SU-DHL-6 (cell line): ENCODE data around the gene SBNO2.

Source experiments
- H2AFZ ChIP-seq: fragments of 200-600 bp; sonication (generic); 2 replicates; pipeline ENCODE4 v1.6.1; 2014; ENCODE audit warnings: low read depth, mild to moderate bottlenecking, moderate library complexity, mixed read lengths, antibody characterized with exemption, low read length; ENCODE audit not compliant: severe bottlenecking
- H3F3A ChIP-seq: fragments of 200-600 bp; shearing (Covaris generic); 2 replicates; pipeline ENCODE4 v1.6.0; 2016; ENCODE audit warnings: antibody characterized with exemption, mild to moderate bottlenecking; ENCODE audit not compliant: insufficient read depth
- H3K27ac ChIP-seq: fragments of 200-600 bp; sonication (generic); 2 replicates; pipeline ENCODE4 v1.5.1; 2016; ENCODE audit warnings: low read depth, mild to moderate bottlenecking, low read length, moderate library complexity, mixed read lengths
- H3K27me3 ChIP-seq: fragments of 200-600 bp; sonication (generic), shearing (Covaris generic); 2 replicates; pipeline ENCODE4 v1.6.0; 2014; ENCODE audit warnings: mild to moderate bottlenecking, low read length
- H3K36me3 ChIP-seq: fragments of 200-600 bp; sonication (generic); 2 replicates; pipeline ENCODE4 v1.6.1; 2014; ENCODE audit warnings: mild to moderate bottlenecking, low read length, mixed read lengths
- H3K4me2 ChIP-seq: fragments of 300-600, 200-600 bp; shearing (Covaris generic), sonication (generic); 2 replicates; pipeline ENCODE4 v1.6.0; 2014; ENCODE audit warnings: low read length, low read depth, mild to moderate bottlenecking; ENCODE audit not compliant: poor library complexity, severe bottlenecking
- H3K4me3 ChIP-seq: fragments of 200-600 bp; sonication (generic); 2 replicates; pipeline ENCODE4 v1.5.1; 2014; ENCODE audit warnings: antibody characterized with exemption, low read length, mild to moderate bottlenecking, mixed read lengths; ENCODE audit not compliant: insufficient read depth, poor library complexity, severe bottlenecking
- H3K79me2 ChIP-seq: fragments of 200-600 bp; sonication (generic); 2 replicates; pipeline ENCODE4 v1.6.1; 2014; ENCODE audit warnings: mild to moderate bottlenecking, low read length, moderate library complexity; ENCODE audit not compliant: insufficient read depth
- H3K9ac ChIP-seq: fragments of 200-600 bp; sonication (generic); 2 replicates; pipeline ENCODE4 v1.7.0; 2014; ENCODE audit warnings: mild to moderate bottlenecking, low read length
- H3K9me2 ChIP-seq: fragments of 200-600 bp; sonication (generic); replicated peaks from 2 replicates; pipeline ENCODE4 v1.6.1; 2014; ENCODE audit warnings: low read length; ENCODE audit not compliant: insufficient read depth
- H3K9me3 ChIP-seq: fragments of 200-600 bp; sonication (generic); 2 replicates; pipeline ENCODE4 v1.6.1; 2014; ENCODE audit warnings: low read length, mixed read lengths; ENCODE audit not compliant: insufficient read depth
- H4K20me1 ChIP-seq: fragments of 200-600 bp; sonication (generic); 2 replicates; pipeline ENCODE4 v1.6.1; 2014; ENCODE audit warnings: low read depth, mild to moderate bottlenecking, antibody characterized with exemption, low read length, moderate library complexity, mixed read lengths
- EZH2phosphoT487 ChIP-seq: fragments of 200-600 bp; sonication (generic), shearing (Covaris generic); conservative IDR thresholded peaks from 2 replicates; pipeline ENCODE4 v1.6.1; 2018; ENCODE audit warnings: mild to moderate bottlenecking, antibody characterized with exemption, low read length, moderate library complexity, mixed read lengths
- TF ChIP-seq, protein P1 (sequence below): fragments of 200-600 bp; sonication (generic); IDR thresholded peaks from one replicate; pipeline ENCODE4 v1.5.1; 2017; ENCODE audit warnings: antibody characterized with exemption, mild to moderate bottlenecking, low read length, moderate library complexity; ENCODE audit not compliant: insufficient read depth, poor library complexity, severe bottlenecking

The SBNO2 gene

DNA sequence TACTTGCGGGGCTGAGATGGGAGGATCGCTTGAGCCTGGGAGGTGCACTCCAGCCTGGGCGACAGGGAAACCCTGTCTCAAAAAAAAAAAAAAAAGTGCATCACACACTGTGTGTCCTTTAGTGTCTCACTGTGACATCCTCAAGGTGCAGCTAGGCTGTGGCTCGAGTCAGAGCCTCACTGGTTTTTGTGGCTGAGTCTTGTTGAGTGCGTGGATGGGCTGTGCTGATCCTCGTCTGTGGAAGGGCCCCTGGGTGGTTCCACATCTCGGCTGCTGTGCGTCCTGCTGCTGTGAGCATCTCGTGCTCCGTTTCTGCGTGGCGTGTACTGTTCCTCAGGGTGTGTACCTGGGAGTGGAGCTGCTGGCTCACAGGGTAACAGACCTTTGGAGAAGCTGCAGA, 42.7 kb upstream of the SBNO2 start:
- H3K79me2 ChIP-seq: peaks cover 18% of the 10 kb centered on the region; the same call in 1 of the 2 replicates
- no peak for TF ChIP-seq EZH2phosphoT487
- TF ChIP-seq, protein P1, sequence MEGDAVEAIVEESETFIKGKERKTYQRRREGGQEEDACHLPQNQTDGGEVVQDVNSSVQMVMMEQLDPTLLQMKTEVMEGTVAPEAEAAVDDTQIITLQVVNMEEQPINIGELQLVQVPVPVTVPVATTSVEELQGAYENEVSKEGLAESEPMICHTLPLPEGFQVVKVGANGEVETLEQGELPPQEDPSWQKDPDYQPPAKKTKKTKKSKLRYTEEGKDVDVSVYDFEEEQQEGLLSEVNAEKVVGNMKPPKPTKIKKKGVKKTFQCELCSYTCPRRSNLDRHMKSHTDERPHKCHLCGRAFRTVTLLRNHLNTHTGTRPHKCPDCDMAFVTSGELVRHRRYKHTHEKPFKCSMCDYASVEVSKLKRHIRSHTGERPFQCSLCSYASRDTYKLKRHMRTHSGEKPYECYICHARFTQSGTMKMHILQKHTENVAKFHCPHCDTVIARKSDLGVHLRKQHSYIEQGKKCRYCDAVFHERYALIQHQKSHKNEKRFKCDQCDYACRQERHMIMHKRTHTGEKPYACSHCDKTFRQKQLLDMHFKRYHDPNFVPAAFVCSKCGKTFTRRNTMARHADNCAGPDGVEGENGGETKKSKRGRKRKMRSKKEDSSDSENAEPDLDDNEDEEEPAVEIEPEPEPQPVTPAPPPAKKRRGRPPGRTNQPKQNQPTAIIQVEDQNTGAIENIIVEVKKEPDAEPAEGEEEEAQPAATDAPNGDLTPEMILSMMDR: no peak
- no peak overlapping the region for H3K9ac ChIP-seq
- no peak overlapping the region for H3K4me2 ChIP-seq
- H3K27me3 ChIP-seq: no peaks in the 10 kb centered on the region
- no peaks in the 10 kb centered on the region for H3K36me3 ChIP-seq
- no peak overlapping the region for H3K4me3 ChIP-seq
- no peaks in the 10 kb centered on the region for H3K9me2 ChIP-seq
- no peaks in the 10 kb centered on the region for H3F3A ChIP-seq
- no peaks in the 10 kb centered on the region for H3K9me3 ChIP-seq
- no peak overlapping the region for H3K27ac ChIP-seq
- no peak overlapping the region for H2AFZ ChIP-seq
- no peaks in the 10 kb centered on the region for H4K20me1 ChIP-seq

- H2AFZ ChIP-seq: no peak overlapping the region
- no peaks in the 10 kb centered on the region for H3K27me3 ChIP-seq
- peaks cover 32% of the 10 kb centered on the region for H3K79me2 ChIP-seq
- H3K9ac ChIP-seq: no peak overlapping the region
- no peaks in the 10 kb centered on the region for H3K9me3 ChIP-seq
- no peaks in the 10 kb centered on the region for H3K9me2 ChIP-seq
- no peaks in the 10 kb centered on the region for H3F3A ChIP-seq
- no peak overlapping the region for H3K4me3 ChIP-seq
- no peaks in the 10 kb centered on the region for H4K20me1 ChIP-seq
- no peak overlapping the region for H3K27ac ChIP-seq
- H3K36me3 ChIP-seq: no peaks in the 10 kb centered on the region
- no peak overlapping the region for H3K4me2 ChIP-seq
- TF ChIP-seq, protein P1: no peak
- TF ChIP-seq EZH2phosphoT487: no peak
Observed at GRCh38 chr19:1214862-1215731, 41.0 kb upstream of the SBNO2 start.

- Histone ChIP-seq H3K36me3 (no peaks in the 10 kb centered on the region), H4K20me1 (no peaks in the 10 kb centered on the region), H3K79me2 (peaks cover 39% of the 10 kb centered on the region)
Observed at GRCh38 chr19:1214299-1214861, 40.3 kb upstream of the SBNO2 start.

More at GRCh38 chr19:1214299-1214861, 40.3 kb upstream of the SBNO2 start:
- H3K27me3 ChIP-seq: no peaks in the 10 kb centered on the region
- H3K9me3 ChIP-seq: no peaks in the 10 kb centered on the region
- H3K4me2 ChIP-seq: no peak overlapping the region
- H3K9ac ChIP-seq: no peak overlapping the region
- no peak overlapping the region for H3K27ac ChIP-seq
- TF ChIP-seq, protein P1: no peak
- no peak for TF ChIP-seq EZH2phosphoT487
- H2AFZ ChIP-seq: no peak overlapping the region
- H3K9me2 ChIP-seq: no peaks in the 10 kb centered on the region
- H3K4me3 ChIP-seq: no peak overlapping the region
- no peaks in the 10 kb centered on the region for H3F3A ChIP-seq
